ENCODE data around the gene DGCR2.

DNA sequence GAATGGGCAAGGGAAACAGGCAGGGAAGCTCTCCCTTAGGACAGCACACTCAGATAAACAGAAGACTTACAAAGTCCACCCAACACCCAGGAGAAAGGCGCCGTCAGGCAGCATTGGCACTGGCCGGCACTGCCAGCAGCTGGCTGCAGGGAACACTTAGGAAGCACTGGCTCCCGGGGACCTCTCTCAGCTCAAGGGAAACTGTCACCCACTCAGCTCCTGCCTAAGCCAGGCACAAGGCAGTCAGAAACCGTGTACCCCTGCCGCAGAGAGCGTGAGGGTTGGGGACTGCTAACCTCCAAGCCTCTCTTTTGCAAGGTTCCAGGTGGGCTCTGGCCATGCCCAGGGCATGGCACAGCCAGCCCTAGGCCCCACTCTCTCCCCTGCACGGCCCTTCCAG, 64.7 kb downstream of the DGCR2 start:
- TF ChIP-seq, protein P1, sequence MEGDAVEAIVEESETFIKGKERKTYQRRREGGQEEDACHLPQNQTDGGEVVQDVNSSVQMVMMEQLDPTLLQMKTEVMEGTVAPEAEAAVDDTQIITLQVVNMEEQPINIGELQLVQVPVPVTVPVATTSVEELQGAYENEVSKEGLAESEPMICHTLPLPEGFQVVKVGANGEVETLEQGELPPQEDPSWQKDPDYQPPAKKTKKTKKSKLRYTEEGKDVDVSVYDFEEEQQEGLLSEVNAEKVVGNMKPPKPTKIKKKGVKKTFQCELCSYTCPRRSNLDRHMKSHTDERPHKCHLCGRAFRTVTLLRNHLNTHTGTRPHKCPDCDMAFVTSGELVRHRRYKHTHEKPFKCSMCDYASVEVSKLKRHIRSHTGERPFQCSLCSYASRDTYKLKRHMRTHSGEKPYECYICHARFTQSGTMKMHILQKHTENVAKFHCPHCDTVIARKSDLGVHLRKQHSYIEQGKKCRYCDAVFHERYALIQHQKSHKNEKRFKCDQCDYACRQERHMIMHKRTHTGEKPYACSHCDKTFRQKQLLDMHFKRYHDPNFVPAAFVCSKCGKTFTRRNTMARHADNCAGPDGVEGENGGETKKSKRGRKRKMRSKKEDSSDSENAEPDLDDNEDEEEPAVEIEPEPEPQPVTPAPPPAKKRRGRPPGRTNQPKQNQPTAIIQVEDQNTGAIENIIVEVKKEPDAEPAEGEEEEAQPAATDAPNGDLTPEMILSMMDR (IDR thresholded peaks at IDR 0.05 in 2 of 3, conservative IDR thresholded peaks at IDR 0.05 in 1 of 3; ENCODE audit: control insufficient read depth in 2 of 3, extremely low read depth in 1 of 3, insufficient read depth in 1 of 3, low read depth in 3 of 3, low read length in 3 of 3), result no peak
- TF ChIP-seq ZZZ3 (IDR thresholded peaks at IDR 0.05; ENCODE audit: control insufficient read depth, insufficient read length, low read depth) (no peak), SREBF1 (IDR thresholded peaks at IDR 0.05; ENCODE audit: low read length) (no peak), TBL1XR1 (IDR thresholded peaks at IDR 0.05; ENCODE audit: low read depth, low read length) (no peak), TAF1 (IDR thresholded peaks at IDR 0.05; ENCODE audit: borderline replicate concordance, low read depth, low read length) (no peak), EP300 (IDR thresholded peaks at IDR 0.05; ENCODE audit: borderline replicate concordance in 1 of 2, control insufficient read depth in 1 of 2, low read depth in 2 of 2, low read length in 2 of 2) (no peak), CHD2 (IDR thresholded peaks at IDR 0.05; ENCODE audit: borderline replicate concordance, low read depth, low read length) (no peak), POLR2A (IDR thresholded peaks at IDR 0.05; ENCODE audit: low read depth, low read length) (no peak), RAD21 (IDR thresholded peaks at IDR 0.05; ENCODE audit: insufficient read depth, low read depth, low read length) (no peak), POLR2AphosphoS5 (IDR thresholded peaks at IDR 0.05; ENCODE audit: low read length) (no peak), HCFC1 (IDR thresholded peaks at IDR 0.05; ENCODE audit: low read length) (no peak)
